ENCODE data around the gene PTBP2.

Gene PTBP2

DNA sequence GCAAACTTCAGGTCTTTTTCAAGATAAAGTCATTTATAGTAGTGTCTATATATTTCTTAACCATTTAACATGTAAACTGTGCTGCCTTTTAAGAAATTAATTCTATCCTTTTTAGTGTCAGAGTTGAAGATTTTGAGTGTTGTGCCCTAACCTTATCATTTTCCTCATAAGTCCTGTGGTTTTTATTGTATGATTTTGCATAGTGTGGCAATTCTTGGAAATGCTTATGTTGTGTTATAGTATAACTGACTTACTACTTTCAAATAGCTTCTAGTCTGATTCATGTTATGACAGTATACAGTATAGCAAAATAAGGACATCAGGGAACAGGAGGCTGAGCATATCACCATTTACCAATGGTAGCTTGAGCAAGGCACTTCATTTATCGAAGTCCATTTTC is 99.1 kb downstream of the PTBP2 start:
- DNase-seq (ENCODE audit: low read depth in 2 of 2), result no peak

DNA sequence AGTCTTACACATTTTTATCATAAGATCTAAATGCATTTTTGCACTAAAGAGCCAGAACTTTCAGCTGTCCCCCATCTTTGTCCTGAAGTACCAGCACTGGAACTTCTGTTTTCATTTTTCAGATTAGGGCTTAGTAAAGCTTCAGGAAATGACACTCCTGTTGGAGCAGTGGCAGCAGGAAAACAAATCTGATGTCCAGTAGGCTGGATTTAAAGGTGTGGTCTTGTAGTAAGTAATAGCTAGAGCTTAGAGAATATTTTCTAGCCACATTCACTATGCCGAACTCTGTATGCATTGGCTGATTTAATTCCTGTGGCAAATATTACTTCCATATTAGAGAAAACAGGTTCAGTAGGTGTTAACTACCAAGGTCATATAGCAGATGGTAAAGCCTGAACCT is 103.6 kb downstream of the PTBP2 start:
- no peak for DNase-seq (ENCODE audit: low read depth in 2 of 2)

DNA sequence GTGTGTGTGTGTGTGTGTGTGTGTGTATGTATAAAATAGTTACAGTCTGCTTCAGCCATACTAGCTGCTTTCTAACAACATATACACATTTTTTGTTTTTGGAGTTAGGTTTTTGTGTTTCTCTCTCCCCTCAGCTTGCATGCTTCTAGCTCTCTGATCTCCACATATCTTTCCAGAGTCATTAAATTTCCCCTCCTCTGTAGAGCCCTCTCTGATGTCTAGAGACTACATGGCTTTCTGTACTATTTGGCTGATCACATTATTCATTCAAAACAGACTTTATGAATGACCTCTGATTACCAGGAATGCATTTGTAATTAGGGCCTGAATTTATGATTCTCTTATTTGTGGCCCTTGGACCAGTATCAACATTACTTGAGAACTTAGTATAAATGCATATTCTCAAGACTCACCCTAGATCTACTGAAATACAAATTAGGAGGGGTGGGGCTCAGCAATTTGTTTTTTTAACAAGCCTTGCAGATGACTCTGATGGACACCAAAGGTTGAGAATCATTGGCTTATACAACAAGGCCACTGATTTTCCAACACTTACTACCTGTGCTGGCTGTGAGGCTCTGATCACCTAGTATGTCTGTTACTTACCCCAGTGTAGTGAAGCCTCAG is 104.5 kb downstream of the PTBP2 start:
- no peak for DNase-seq (ENCODE audit: low read depth in 2 of 2)

DNA sequence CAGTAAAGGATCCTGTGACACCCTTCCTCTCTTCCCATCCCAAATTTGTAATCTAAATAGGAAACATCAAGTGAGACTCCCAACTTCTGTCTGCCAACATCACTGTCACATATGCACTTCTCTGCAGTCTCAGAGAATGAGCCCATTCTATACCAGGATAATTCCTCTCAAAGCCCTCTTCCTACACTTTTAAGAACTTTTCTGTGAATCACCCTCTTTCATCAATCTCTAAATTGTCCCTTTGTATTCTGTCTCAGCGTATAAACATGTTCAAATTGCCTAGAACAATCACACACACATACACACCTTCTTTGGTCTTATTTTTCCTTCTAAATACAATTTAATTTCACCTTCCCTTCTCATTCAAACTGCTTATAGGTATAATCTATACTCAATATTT is 111.8 kb downstream of the PTBP2 start:
- no peak for DNase-seq (ENCODE audit: low read depth in 2 of 2)

DNA sequence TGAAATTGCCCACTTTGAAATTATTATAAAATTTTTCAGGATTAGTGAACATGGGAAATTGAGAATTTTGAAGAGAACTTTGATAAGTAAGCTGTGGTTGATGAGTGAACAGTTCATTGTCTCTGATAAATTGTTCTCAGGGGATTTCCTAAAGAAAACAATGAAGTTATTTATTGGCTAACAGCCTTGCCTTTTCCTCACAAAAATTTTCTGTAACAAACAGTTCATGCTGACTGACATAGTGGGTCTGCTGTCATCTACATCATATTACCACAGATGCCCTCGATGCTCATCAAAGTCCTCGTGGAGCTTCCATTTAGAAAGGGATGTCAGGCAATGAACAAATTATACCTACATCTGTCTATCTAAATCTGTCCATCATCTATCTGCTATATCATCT is 113.4 kb downstream of the PTBP2 start:
- DNase-seq (ENCODE audit: low read depth in 2 of 2), result no peak

DNA sequence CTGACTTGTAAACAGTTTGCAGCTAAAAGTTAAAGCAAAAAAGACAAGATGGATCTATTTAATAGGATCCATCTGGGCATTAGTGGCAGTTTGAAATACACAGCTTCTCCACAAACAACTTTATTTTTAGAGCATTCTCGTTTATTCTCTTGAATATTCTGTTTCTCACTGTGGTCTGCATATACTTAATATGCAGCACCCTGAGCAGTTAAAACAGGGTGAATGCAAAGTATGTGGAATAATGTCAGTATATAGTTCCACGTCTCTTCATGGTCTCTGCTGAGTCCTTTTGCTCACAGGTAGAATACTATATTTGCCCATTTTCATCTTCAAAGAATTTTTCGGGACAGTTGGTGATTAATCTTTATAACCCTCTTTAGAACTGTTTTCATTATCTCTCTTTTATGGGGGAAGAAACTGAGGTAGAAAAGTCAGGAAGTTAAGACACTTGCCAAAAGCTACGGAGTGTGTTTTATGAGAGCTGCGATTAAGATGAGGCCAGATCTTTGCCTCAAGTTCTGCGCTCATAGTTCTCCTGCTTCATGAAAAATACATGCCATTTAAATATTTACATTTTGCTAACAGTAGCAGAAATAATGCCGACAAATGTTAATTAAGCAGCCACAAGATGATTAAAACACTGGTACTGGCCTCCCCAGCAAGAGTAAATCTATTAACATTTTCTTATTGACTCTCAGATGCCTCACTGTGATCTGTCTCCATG is 115.6 kb downstream of the PTBP2 start:
- DNase-seq (ENCODE audit: low read depth in 2 of 2), result no peak

DNA sequence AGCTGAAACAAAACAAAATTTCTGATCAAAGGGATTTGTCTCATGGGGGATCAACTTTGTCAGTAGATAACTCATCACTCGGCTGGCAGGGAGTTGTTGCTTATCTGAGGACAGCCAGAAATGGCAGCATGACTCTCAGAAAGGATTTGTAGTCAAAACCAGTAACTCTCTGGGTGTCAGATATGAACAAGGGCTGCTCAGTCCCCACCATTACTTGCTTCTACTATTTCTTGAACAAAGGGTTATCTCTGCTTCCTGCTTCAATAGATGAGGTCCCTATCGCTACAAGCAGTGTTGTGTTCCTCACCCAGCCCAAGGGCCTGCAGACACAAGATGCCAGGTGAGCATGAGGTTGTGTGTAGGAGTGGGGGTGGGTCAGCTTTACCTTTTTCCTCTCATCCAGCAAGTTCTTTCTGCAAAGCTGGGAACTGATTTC is 116.2 kb downstream of the PTBP2 start:
- DNase-seq (ENCODE audit: low read depth in 2 of 2), result no peak

DNA sequence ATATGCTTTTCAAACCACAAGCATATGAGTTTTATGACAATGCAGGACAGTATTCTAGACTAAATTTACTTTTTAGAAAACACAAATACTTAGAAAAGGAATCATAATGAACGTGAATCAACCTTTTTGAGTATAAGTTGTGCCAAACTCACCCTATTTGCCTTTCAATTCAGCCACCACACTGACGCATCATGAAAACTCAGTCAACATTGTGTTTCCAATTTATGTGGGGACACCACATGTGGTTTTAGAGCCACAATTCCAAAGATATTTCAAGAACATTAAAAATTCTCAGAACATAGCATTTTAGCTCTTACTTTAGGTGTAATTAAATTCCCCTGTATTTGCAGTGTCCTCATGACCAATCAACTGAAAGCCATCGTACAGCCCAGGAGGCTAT is 118.8 kb downstream of the PTBP2 start:
- no peak for DNase-seq (ENCODE audit: low read depth in 2 of 2)

DNA sequence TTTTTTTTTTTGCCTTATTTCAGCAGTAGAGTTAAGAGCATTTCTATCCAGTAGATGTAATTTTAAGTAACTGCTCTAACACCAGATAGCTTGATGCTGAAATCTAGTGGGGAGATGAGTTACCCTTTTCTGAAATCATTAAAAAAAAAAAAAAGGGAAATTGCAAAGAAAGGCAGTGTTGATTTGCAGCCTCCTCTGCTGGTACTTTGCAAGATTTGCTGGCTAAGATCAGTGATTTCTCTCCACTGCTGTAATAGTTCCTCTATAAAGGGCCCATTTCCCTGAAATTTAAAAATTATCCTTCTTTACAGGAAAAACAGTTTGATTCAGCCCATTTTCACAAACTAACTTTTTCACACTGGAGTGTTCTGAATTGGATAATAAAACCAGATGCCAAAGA is 120.6 kb downstream of the PTBP2 start:
- DNase-seq (ENCODE audit: low read depth in 2 of 2), result no peak

DNA sequence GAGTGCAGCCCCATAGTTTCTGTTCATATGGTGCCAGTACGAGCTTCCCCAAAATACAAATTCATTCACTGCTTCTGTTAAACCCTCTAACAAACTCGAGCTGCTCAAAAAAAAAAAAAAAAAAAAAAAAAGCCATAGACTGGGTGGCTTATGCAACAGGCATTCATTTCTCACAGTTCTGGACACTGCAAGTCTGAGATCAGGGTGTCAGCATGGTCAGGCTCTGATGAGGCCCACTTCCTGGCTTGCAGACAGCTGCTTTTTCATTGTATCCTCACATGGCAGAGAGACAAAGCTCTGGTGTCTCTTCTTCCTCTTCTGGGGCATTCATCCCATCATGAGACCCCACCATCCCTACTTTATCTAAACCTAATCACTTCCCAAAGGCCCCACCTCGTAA is 121.6 kb downstream of the PTBP2 start:
- no peak for DNase-seq (ENCODE audit: low read depth in 2 of 2)

DNA sequence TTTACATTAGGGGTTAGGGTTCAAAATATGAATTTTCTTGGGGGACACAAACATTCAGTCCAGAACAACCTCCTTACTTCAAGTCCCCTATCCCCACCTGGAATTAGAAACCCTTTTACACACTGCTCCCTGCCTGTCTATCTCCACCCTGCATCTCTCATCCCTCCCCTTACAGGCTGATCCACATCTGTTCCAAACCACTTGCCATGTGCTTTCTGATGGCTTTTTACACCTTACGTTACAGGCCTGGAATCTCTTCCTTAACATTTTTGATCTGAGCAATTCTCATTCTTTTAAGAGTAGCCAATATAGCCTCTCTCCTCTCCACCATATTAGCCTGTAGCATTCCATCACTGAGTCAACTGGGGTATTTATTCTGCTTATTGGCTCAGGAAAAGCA is 122.0 kb downstream of the PTBP2 start:
- no peak for DNase-seq (ENCODE audit: low read depth in 2 of 2)

DNA sequence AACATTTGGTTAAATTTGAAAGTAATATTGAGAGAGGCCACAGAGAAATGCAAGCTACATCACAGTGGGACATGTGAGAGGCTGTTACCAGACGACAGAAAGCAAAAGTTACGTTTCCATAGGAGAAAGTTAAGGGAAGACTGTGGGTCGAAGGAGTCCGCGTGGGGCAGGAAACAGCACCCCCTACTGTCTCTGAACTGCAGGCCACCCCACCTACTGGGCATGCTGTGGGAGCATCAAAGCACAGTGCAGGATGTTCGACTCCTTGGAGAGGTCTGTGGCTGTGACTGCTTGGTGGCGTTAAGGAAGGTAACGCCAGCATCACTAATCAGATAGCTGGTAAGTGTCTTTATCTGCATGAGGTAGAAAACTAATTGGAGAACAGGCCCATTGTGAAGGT is 123.9 kb downstream of the PTBP2 start:
- DNase-seq (ENCODE audit: low read depth in 2 of 2), result no peak

DNA sequence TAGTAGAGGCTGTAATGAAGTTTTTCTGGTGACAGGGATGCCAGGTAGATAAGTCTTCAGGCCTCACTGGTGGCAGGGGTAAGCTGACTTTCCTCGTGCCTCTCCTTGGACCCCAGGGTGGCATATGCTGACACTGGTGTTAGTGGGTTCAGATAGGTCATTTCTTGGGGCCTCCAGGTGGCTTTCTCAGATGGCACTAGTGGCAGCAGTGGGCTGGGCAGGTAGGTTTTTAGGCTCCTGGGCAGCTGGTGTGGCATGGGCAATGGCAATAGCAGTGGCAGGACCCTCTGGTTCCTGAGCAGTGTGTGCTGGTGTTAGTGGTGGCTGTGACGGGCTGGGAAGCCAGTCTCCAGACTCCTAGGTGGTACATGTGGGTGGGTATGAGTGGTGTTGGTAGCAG is 140.3 kb downstream of the PTBP2 start:
- no peak for DNase-seq (ENCODE audit: low read depth in 2 of 2)

DNA sequence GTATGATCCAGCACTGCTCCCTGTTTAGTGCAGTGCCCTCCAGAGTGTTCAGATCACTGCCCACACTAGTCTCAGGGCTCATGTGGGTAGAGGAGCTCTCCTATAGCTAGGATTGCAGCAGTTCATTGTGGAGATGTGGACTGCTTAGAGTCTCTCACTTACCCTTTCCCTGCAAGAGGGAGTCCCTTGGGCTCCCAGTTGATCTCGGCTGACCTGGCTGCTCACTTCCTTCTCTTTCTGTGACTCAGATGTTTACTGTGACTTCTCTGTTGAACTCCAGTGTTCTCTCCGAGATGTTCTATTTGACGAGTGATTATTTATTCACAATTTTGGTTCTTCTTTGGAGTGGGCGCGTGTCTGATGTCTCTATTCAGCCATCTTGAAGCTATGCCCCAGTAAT is 141.9 kb downstream of the PTBP2 start:
- DNase-seq (ENCODE audit: low read depth in 2 of 2), result no peak
